ENCODE measurements around the gene ATXN7L1.

The ATXN7L1 gene

DNA sequence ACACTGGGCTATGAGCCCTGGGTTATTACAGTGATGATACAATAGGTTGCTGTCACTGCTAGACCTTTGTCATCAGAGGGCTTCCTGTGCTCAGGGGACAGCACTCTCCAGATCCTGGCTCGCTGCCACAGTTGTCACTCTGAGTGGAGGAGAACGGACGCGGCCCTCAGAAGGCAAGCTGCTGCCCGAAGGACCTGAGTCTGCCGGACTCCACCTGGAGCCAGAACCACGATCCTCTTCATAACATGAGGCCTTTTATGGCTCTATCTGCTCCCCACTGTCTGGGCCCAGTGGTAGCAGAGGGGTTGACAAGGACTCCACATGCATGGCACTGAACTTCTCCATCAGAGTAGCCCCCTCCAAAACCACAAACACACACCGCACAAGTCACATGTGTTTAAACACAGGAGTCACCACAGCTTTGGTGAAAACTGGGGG is 200.4 kb downstream of the ATXN7L1 start:
- no peak for TF ChIP-seq CTCF (conservative IDR thresholded peaks at IDR 0.05; ENCODE audit: low read depth)
- H3K27ac ChIP-seq, result no peak overlapping the region
- ChIA-PET POLR2A (ENCODE audit: low non-redundant PET) (no interaction called here), CTCF (interaction anchor here (0.6 kb wide), 1 partner anchor 23 kb away, joined by 8 read pairs; no protein-coding TSS in a partner anchor)
- no peak for DNase-seq (ENCODE audit: low spot score)

DNA sequence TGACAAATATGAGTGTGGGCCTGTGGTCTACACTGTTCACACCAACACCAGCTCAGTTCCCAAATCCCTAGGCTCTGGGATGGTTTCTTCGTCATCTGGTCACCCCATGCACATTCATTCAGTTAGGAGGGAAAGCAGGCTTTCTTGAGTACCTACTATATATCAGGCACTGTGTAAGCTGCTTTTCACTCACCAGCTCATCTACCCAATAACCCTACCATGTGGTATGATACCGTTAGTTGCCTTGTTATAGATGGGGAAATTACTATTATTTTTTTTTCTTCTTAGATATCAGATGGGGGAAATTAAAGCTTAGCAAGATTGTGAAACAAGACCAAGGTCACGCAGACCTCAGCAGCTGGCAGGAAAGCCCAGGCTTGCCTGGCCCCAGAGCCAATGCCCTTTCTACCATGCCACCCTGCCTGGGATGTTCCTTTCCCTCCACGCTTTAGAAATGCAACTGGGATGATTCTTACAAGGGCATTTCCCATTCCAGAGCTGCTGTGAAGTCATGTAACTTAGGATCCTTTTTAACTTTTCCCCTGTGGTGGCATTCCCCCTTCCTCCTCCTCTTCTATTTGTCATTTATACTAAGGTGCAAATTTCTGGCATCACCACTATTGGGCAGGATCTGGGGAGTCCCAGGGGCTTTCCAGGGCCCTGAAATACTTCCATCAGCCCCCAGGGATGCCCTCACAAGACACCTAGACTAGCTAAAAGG is 202.0 kb downstream of the ATXN7L1 start:
- no peak for TF ChIP-seq CTCF (conservative IDR thresholded peaks at IDR 0.05; ENCODE audit: low read depth)
- CTCF ChIA-PET, result interaction anchor here (0.5 to 0.7 kb wide), 2 partner anchors 984 to 1285 kb away, joined by 3 read pairs; no protein-coding TSS in a partner anchor
- no peak for DNase-seq (ENCODE audit: low spot score)
- POLR2A ChIA-PET (ENCODE audit: low non-redundant PET), result no interaction called here
- H3K27ac ChIP-seq, result peak overlapping the region; percentile 47

DNA sequence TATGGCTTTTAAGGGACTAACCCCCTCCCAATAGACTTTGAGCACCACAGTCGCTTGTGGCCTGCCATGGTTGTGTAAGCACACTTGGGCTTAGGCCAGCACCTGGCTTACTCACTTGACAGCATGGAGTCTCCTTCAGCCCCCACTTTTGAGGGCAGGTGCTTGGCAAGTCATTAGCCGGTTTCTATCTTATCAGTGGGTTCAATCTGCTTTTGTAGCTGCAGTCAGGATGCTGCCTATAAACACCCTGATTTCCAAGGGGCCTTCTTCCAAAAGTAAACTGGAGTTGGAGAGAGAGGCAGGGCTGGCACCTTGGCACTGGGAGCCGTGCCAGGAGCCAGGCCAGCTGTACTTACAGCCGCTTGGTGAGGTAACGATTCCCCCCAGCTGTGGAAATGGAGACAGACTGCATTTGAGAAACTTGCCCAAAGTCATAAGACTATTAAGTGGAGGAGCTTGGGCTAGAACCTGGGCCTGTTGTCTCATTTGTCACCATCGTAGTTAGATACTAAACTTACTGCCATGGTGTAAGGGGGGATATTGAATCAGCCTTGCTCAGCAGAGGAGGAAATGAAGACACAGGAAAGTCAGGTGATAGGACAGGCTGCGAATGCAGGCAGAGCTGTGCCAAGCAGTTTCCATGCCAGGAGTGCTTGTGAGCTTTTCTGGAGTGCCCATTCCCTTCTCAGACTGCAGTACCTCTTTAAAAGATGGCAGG is 202.9 kb downstream of the ATXN7L1 start:
- no peak for DNase-seq (ENCODE audit: low spot score)
- ChIA-PET CTCF (interaction anchor here (0.5 kb wide), 1 partner anchor 1286 kb away, joined by 3 read pairs; no protein-coding TSS in a partner anchor), POLR2A (ENCODE audit: low non-redundant PET) (no interaction called here)
- no peak for TF ChIP-seq CTCF (conservative IDR thresholded peaks at IDR 0.05; ENCODE audit: low read depth)
- H3K27ac ChIP-seq, result peak overlapping the region; percentile 47

DNA sequence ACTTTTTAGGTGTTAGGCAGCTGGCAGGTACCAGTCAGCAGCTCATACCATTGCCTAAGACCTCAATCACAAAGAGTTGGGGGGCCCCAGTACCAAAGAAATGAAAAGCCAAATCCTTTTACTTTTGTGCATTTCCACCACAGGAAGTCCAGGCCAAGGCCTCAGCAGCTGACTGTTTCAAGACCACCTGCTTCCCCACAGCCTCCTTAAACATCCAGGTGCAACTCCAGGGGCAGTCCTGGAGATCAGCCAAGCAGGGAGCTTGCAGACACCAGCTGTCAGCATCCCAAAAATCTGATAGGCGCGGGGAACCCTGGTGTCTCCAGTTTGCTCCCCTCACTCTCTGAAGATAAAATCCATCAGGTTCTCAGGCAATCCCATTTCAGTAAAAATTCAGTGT is 203.6 kb downstream of the ATXN7L1 start:
- no peak for TF ChIP-seq CTCF (conservative IDR thresholded peaks at IDR 0.05; ENCODE audit: low read depth)
- ChIA-PET CTCF (no interaction called here), POLR2A (ENCODE audit: low non-redundant PET) (no interaction called here)
- no peak for DNase-seq (ENCODE audit: low spot score)
- peak overlapping the region; percentile 47 for H3K27ac ChIP-seq

DNA sequence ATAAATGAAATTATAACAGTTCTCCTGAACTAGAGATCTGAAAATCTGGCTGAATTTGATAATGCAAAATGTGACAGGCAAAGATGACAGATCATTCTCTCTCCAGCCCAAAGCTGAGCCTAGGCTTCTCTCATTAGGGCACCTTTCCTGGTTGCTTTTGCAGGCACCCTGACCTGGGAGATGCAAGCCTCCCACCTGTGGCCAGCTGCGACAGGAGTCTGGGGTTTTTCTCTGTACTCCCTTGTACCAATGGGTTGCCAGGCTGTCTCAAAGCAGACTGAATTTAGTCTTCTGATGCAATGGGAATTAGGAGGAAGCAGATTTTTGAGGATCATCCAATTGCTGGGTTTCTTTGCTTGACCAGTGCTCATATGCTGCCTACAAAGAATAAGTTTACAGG is 210.1 kb downstream of the ATXN7L1 start:
- no peak for TF ChIP-seq CTCF (conservative IDR thresholded peaks at IDR 0.05; ENCODE audit: low read depth)
- ChIA-PET POLR2A (ENCODE audit: low non-redundant PET) (no interaction called here), CTCF (no interaction called here)
- no peak overlapping the region for H3K27ac ChIP-seq
- DNase-seq (ENCODE audit: low spot score), result no peak

GRCh38 chr7:105665684-105666083 is 210.7 kb downstream of the ATXN7L1 start:
- no peak for TF ChIP-seq CTCF (conservative IDR thresholded peaks at IDR 0.05; ENCODE audit: low read depth)
- no peak for DNase-seq (ENCODE audit: low spot score)
- ChIA-PET POLR2A (ENCODE audit: low non-redundant PET) (no interaction called here), CTCF (no interaction called here)
- H3K27ac ChIP-seq, result no peak overlapping the region

Data from RWPE1 (cell line).